ENCODE results near the gene TMPRSS9.
"Not testable (repeated sequence)": the region's sequence is repeated elsewhere in the genome, so short reads cannot be mapped to it uniquely, and the experiment has no call there.

TMPRSS9 gene

DNA sequence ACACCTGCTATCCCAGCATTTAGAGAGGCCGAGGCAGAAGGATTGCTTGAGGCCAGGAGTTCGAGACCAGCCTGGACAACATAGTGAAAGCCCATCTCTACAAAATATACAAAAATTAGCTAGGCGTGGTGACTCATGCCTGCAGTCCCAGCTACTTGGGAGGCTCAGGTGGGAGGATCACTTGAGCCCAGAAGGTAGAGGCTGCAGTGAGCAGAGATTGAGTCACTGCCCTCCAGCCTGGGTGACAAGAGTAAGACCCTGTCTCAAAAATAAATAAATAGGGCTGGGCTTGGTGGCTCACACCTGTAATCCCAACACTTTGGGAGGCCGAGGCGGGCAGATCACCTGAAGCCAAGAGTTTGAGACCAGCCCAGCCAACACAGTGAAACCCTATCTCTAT, 103.6 kb downstream of the TMPRSS9 start:
- not testable (repeated sequence) for H3K27ac Mint-ChIP-seq; H3K4me1 Mint-ChIP-seq (ENCODE audit: low read depth); H3K36me3 Mint-ChIP-seq; H3K27me3 Mint-ChIP-seq; H3K4me3 Mint-ChIP-seq; H3K9me3 Mint-ChIP-seq (ENCODE audit: low read depth)

DNA sequence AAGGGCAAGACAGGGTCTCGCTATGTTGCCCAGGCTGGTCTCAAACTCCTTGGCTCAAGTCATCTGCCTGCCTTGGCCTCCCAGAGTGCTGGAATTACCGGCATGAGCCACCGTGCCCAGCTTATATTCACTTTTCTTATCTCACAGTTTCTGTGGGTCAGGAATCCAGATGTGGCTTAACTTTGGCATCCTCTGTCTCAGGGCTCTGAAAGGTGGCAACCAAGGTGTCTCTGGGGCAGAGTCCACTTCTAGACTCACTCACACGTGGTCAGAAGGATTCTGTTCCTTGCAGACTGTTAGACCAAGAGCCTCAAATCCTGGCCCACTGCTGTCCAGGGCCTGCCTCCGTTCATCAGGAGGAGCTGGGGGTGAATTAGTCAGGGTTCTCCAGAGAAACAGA, 104.3 kb downstream of the TMPRSS9 start:
- no peaks in the 10 kb centered on the region for H3K27me3 Mint-ChIP-seq
- H3K4me3 Mint-ChIP-seq = no peak overlapping the region
- H3K36me3 Mint-ChIP-seq = no peaks in the 10 kb centered on the region
- H3K4me1 Mint-ChIP-seq (ENCODE audit: low read depth) = peaks cover 11% of the 10 kb centered on the region
- no peaks in the 10 kb centered on the region for H3K9me3 Mint-ChIP-seq (ENCODE audit: low read depth)
- no peak overlapping the region for H3K27ac Mint-ChIP-seq

GRCh38 chr19:2468596-2468995, 108.5 kb downstream of the TMPRSS9 start:
- Mint-ChIP-seq H3K9me3 (ENCODE audit: low read depth) (no peaks in the 10 kb centered on the region), H3K36me3 (no peaks in the 10 kb centered on the region), H3K27me3 (no peaks in the 10 kb centered on the region), H3K4me1 (ENCODE audit: low read depth) (peaks cover 8% of the 10 kb centered on the region), H3K27ac (no peak overlapping the region), H3K4me3 (no peak overlapping the region)

DNA sequence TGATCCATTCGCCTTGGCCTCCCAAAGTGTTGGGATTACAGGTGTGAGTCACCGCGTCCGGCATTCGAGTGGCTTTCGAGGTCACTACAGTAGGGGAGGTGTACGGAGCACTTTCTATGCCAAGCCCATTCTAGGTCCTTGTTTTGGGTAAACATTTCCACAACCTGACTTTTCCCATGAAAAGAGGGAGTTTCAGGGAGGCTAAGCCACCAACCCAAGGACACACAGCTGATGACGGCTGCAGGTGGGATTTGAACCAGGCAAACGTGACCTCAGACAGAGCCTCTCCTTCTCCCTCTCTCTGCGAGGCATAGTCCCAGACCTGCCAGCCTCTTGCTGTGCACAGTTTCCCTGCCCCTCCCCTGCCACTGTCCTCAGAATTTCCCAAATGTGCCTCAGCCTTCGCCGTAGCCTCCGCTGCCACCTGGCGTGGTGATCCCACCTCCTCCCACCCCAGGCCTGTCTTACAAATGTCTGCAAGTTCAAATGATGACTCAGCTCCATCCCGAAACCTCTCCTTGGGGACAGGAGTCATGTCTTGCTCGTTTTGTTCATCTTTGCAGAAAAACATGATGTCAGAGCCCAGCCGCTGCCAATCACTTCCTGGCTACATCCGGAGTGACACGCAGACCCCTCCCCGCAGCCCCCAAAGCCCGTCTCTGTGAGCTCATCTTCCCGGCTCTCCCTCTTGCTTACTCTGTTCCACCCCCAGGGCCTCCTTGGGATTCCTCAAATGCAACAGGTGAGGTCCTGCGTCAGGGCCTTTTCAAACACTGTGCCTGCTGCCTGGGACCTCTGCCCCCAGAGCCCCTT, 109.2 kb downstream of the TMPRSS9 start:
- H3K27me3 Mint-ChIP-seq = no peaks in the 10 kb centered on the region
- H3K36me3 Mint-ChIP-seq = no peaks in the 10 kb centered on the region
- H3K27ac Mint-ChIP-seq = no peak overlapping the region
- H3K4me1 Mint-ChIP-seq (ENCODE audit: low read depth) = peaks cover 11% of the 10 kb centered on the region
- peak overlapping the region; percentile 46 for H3K4me3 Mint-ChIP-seq
- no peaks in the 10 kb centered on the region for H3K9me3 Mint-ChIP-seq (ENCODE audit: low read depth)

GRCh38 chr19:2469915-2470200, 109.8 kb downstream of the TMPRSS9 start:
- not testable (repeated sequence) for H3K36me3 Mint-ChIP-seq; H3K27ac Mint-ChIP-seq; H3K4me3 Mint-ChIP-seq; H3K9me3 Mint-ChIP-seq (ENCODE audit: low read depth); H3K27me3 Mint-ChIP-seq
- H3K4me1 Mint-ChIP-seq (ENCODE audit: low read depth) = peaks cover 13% of the 10 kb centered on the region

DNA sequence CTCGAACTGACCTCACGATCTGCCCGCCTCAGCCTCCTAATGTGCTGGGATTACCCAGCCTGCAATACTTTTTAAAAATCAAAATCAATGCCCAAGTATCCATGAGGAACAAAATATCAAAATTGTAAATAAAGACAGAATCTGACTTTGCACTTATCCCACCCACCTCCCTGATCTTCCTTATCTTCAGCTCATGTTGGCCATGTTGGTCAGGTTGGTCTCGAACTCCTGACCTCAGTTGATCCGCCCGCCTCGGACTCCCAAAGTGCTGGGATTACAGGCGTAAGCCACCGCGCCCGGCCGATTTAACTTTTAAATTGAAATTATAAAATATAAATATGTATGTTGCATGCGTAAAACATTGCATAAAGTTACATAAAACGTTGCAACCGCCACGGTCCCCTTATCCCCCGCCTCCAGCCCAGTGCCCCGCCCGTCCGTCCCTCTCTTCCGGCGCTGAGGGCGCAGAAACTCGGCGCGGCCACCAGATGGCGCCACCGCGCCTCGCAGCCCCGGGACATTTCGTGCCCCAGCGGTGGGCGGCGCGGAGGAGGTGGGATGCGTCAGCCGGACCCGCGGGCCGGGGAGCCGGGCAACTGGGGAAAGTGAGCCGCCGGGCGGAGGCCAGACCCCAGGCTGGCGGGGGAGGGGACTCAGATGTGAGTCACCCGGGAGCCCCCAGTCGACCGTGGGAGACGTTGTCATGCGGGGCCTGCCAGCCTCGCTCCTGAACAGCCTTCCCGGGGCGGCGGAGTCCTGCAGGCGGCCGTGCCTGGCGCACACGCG, 114.4 kb downstream of the TMPRSS9 start:
- peak overlapping the region; percentile 86 for H3K27ac Mint-ChIP-seq
- no peaks in the 10 kb centered on the region for H3K9me3 Mint-ChIP-seq (ENCODE audit: low read depth)
- H3K27me3 Mint-ChIP-seq = no peaks in the 10 kb centered on the region
- H3K4me3 Mint-ChIP-seq = peak overlapping the region; percentile 85
- peaks cover 6% of the 10 kb centered on the region for H3K36me3 Mint-ChIP-seq
- H3K4me1 Mint-ChIP-seq (ENCODE audit: low read depth) = peaks cover 24% of the 10 kb centered on the region

DNA sequence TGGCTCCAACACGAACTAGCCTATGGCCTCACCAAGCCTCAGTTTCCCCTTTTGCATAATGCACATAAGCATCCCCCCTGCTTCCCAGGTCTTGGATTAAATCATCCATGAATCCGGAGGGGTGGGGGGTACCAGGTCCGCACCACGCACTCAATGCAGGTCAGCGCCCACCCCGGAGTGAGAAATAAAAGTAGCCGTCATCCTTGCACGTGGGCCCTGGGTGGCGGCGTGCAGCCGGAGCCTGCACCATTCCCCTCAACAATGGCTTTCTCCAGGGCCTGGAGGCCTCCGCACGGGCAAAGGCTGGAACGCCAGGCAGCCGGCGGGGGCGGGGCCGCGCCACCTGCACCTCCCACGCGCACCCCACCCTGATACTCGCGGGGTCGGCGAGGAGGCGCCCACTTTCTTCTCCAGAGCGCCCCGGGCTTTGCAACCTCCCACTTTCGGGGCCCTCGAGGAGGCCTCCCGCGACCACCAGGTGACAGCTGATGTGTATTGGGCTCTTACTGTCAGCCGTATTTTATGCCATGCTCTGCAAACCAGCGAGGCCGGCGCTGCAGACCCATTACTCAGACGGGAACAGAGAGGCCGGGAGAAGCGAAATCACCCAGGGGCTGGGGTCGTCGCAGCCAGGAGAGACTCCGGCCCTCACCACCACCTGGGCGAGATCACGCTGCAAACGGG, 115.1 kb downstream of the TMPRSS9 start:
- H3K36me3 Mint-ChIP-seq = peaks cover 6% of the 10 kb centered on the region
- no peaks in the 10 kb centered on the region for H3K27me3 Mint-ChIP-seq
- peak overlapping the region; percentile 86 for H3K27ac Mint-ChIP-seq
- peaks cover 23% of the 10 kb centered on the region for H3K4me1 Mint-ChIP-seq (ENCODE audit: low read depth)
- no peaks in the 10 kb centered on the region for H3K9me3 Mint-ChIP-seq (ENCODE audit: low read depth)
- peak overlapping the region; percentile 85 for H3K4me3 Mint-ChIP-seq
